Measurements from ENCODE around the gene NEO1.

Gene NEO1

DNA sequence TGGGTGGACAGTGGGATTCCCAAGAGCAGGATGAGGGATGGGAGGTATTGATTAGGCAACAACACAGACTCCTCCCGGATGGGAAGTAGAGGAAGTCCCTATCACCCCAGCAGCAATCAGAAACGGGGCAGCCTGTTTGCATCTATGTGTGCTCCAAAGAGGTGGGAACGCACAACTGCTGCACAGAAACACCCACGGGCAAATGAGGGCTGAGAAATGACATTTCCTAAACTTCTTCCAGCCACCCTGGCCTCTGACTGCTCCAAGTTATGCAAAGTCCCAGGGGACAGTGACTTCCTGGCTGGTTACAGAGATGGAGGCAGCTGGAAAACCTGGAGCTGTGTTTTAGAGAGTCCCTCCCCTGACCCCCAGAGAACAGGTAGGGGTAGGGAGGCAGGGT lies 273.9 kb downstream of the NEO1 start:
- Histone ChIP-seq H3K9ac (ENCODE audit: insufficient read length) (no peak overlapping the region), H3K9me3 (ENCODE audit: low read depth, low read length) (no peaks in the 10 kb centered on the region), H3K4me3 (no peak overlapping the region), H3K36me3 (ENCODE audit: insufficient read depth, low read length) (no peaks in the 10 kb centered on the region), H3K27ac (no peak overlapping the region)
- TF ChIP-seq FOXP2 (optimal IDR thresholded peaks at IDR 0.05; ENCODE audit: control extremely low read depth, extremely low read length, insufficient read depth), result no peak
- TF ChIP-seq POLR2AphosphoS5 (IDR thresholded peaks at IDR 0.05; ENCODE audit: borderline replicate concordance, low read depth, low read length), result no peak
- no peak for TF ChIP-seq EZH2 (IDR thresholded peaks at IDR 0.05)
- no peak for DNase-seq (ENCODE audit: low read depth, low spot score)

GRCh38 chr15:73328149-73328820 lies 276.0 kb downstream of the NEO1 start:
- Histone ChIP-seq H3K9me3 (ENCODE audit: low read depth, low read length) (no peaks in the 10 kb centered on the region), H3K4me3 (no peak overlapping the region), H3K36me3 (ENCODE audit: insufficient read depth, low read length) (no peaks in the 10 kb centered on the region), H3K27ac (no peak overlapping the region), H3K9ac (ENCODE audit: insufficient read length) (no peak overlapping the region)
- no peak for DNase-seq (ENCODE audit: low read depth, low spot score)
- no peak for TF ChIP-seq FOXP2 (optimal IDR thresholded peaks at IDR 0.05; ENCODE audit: control extremely low read depth, extremely low read length, insufficient read depth)
- no peak for TF ChIP-seq EZH2 (IDR thresholded peaks at IDR 0.05)
- TF ChIP-seq POLR2AphosphoS5 (IDR thresholded peaks at IDR 0.05; ENCODE audit: borderline replicate concordance, low read depth, low read length), result no peak

GRCh38 chr15:73328981-73329380 lies 276.7 kb downstream of the NEO1 start:
- DNase-seq (ENCODE audit: low read depth, low spot score), result no peak
- H3K4me3 ChIP-seq, result no peak overlapping the region
- H3K9me3 ChIP-seq (ENCODE audit: low read depth, low read length), result no peaks in the 10 kb centered on the region
- H3K9ac ChIP-seq (ENCODE audit: insufficient read length), result no peak overlapping the region
- TF ChIP-seq POLR2AphosphoS5 (IDR thresholded peaks at IDR 0.05; ENCODE audit: borderline replicate concordance, low read depth, low read length) (no peak), EZH2 (IDR thresholded peaks at IDR 0.05) (no peak), FOXP2 (optimal IDR thresholded peaks at IDR 0.05; ENCODE audit: control extremely low read depth, extremely low read length, insufficient read depth) (no peak)
- no peaks in the 10 kb centered on the region for H3K36me3 ChIP-seq (ENCODE audit: insufficient read depth, low read length)
- H3K27ac ChIP-seq, result no peak overlapping the region

DNA sequence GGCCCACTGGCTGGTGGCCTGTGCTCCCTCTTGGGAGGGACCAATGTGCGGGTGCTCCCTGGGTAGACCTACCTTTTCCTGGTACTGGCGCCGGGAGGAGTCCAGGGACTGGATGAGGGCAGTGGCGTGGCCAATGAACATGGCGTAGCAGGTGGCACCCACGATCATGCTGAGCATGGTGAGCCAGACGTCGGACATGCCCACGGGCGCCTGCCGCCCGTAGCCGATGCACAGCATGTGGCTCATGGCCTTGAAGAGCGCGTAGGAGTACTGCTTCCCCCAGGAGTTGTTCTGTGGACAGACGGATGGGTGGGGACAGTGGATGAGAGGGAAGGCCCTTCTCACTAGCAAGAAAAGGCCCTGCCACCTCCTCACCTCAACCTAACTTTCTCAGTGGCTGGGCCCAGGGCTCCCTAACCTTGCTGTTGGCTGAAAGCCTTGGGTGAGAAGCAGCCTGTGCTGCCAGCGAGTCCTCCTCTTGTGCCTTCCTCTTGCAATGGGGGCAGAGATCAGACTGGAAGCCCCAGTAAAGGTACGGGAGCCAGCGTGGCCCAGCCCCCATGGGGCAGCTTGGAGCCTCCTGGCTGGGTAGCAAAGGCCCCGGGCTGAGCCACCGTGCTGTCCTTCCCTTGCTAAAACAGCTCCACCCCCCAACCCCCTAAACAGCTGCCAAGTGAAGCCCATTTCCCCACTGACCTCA lies 277.4 kb downstream of the NEO1 start:
- DNase-seq (ENCODE audit: low read depth, low spot score), result no peak
- Histone ChIP-seq H3K9me3 (ENCODE audit: low read depth, low read length) (no peaks in the 10 kb centered on the region), H3K4me3 (no peak overlapping the region), H3K36me3 (ENCODE audit: insufficient read depth, low read length) (no peaks in the 10 kb centered on the region), H3K9ac (ENCODE audit: insufficient read length) (no peak overlapping the region), H3K27ac (no peak overlapping the region)
- TF ChIP-seq FOXP2 (optimal IDR thresholded peaks at IDR 0.05; ENCODE audit: control extremely low read depth, extremely low read length, insufficient read depth) (no peak), EZH2 (IDR thresholded peaks at IDR 0.05) (no peak), POLR2AphosphoS5 (IDR thresholded peaks at IDR 0.05; ENCODE audit: borderline replicate concordance, low read depth, low read length) (no peak)

DNA sequence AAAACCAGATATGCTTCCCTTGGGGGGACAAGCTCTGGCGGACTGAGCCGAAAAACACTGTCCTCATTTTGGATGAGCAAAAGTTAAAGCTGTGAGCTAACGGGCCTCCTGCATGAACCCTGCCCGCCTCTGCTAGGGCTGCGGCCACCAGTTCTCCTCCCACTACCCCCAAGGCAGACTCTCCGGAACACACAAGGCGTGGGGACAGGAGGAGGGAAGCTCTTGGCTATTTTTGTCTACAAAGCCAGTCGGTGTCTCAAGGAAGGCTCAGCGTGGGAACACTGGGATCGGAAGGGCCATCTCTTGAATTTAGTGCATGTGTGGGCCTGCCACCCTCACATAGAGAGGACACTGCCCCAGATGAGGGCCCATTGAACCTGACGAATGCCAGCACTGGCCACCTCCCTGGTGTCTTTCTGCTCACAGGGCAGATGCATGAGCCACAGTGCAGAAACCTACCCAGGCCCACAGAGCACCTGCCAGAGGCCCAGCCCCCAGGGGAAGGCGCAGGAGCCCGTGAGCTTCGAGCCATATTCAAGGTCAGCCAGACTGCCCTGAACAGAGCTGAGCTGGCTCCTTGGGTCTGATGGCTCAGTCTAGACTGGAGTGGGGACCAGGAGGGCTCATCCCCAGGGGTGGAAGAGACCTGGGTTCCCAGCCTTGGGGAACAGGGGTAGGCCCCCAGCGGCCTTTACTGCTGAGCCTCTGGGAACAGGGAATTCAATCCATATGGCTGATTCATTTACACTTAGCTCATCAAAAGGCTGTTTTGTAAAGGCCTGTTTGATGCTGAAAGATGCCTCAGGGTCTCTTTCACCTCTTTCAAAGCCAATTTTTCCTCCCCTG lies 278.2 kb downstream of the NEO1 start:
- H3K36me3 ChIP-seq (ENCODE audit: insufficient read depth, low read length), result no peaks in the 10 kb centered on the region
- H3K9me3 ChIP-seq (ENCODE audit: low read depth, low read length), result no peaks in the 10 kb centered on the region
- no peak overlapping the region for H3K4me3 ChIP-seq
- H3K27ac ChIP-seq, result no peak overlapping the region
- no peak for TF ChIP-seq FOXP2 (optimal IDR thresholded peaks at IDR 0.05; ENCODE audit: control extremely low read depth, extremely low read length, insufficient read depth)
- no peak for TF ChIP-seq POLR2AphosphoS5 (IDR thresholded peaks at IDR 0.05; ENCODE audit: borderline replicate concordance, low read depth, low read length)
- TF ChIP-seq EZH2 (IDR thresholded peaks at IDR 0.05), result no peak
- DNase-seq (ENCODE audit: low read depth, low spot score), result no peak
- no peak overlapping the region for H3K9ac ChIP-seq (ENCODE audit: insufficient read length)

GRCh38 chr15:73331501-73331900 lies 279.2 kb downstream of the NEO1 start:
- Histone ChIP-seq H3K4me3 (no peak overlapping the region), H3K36me3 (ENCODE audit: insufficient read depth, low read length) (no peaks in the 10 kb centered on the region), H3K9ac (ENCODE audit: insufficient read length) (no peak overlapping the region), H3K9me3 (ENCODE audit: low read depth, low read length) (no peaks in the 10 kb centered on the region), H3K27ac (no peak overlapping the region)
- no peak for TF ChIP-seq EZH2 (IDR thresholded peaks at IDR 0.05)
- no peak for TF ChIP-seq FOXP2 (optimal IDR thresholded peaks at IDR 0.05; ENCODE audit: control extremely low read depth, extremely low read length, insufficient read depth)
- no peak for TF ChIP-seq POLR2AphosphoS5 (IDR thresholded peaks at IDR 0.05; ENCODE audit: borderline replicate concordance, low read depth, low read length)
- no peak for DNase-seq (ENCODE audit: low read depth, low spot score)

- TF ChIP-seq POLR2AphosphoS5 (IDR thresholded peaks at IDR 0.05; ENCODE audit: borderline replicate concordance, low read depth, low read length) (no peak), FOXP2 (optimal IDR thresholded peaks at IDR 0.05; ENCODE audit: control extremely low read depth, extremely low read length, insufficient read depth) (no peak), EZH2 (IDR thresholded peaks at IDR 0.05) (no peak)
- H3K9ac ChIP-seq (ENCODE audit: insufficient read length), result no peak overlapping the region
- no peak overlapping the region for H3K4me3 ChIP-seq
- no peak for DNase-seq (ENCODE audit: low read depth, low spot score)
- H3K9me3 ChIP-seq (ENCODE audit: low read depth, low read length), result no peaks in the 10 kb centered on the region
- no peaks in the 10 kb centered on the region for H3K36me3 ChIP-seq (ENCODE audit: insufficient read depth, low read length)
- no peak overlapping the region for H3K27ac ChIP-seq
Measured at GRCh38 chr15:73331991-73332925, 280.0 kb downstream of the NEO1 start.

Data from SK-N-MC (cell line).